Peyer's patch (tissue), 4 donors: ENCODE measurements around the gene DNAH3. TPM values are rescaled to one million over a fixed set of nuclear protein-coding genes. Genes with fewer than 3 reads are reported as not detected.
A peak's percentile ranks its signal among the peaks of the same experiment; 100 is the strongest.
"Not testable (repeated sequence)": the region's sequence is repeated elsewhere in the genome, so short reads cannot be mapped to it uniquely, and the experiment has no call there.

Source experiments
- DNase-seq, 3 donors: peaks; one replicate each; pipeline ENCODE4 v3.0.0-alpha.2; 2017 to 2019
- H3K27ac ChIP-seq, 4 donors: fragments of 200-600 bp; sonication (generic); one replicate each; pipeline ENCODE4 v1.5.1; 2016 to 2019
- H3K27me3 ChIP-seq, 2 donors: fragments of 200-600 bp; sonication (generic); one replicate each; pipeline ENCODE4 v1.5.1; 2019
- H3K36me3 ChIP-seq, 3 donors: fragments of 200-600 bp; sonication (generic); one replicate each; pipeline ENCODE4 v1.5.1; 2016 to 2019
- H3K4me1 ChIP-seq, 4 donors: fragments of 200-600 bp; sonication (generic); one replicate each; pipeline ENCODE4 v1.5.1; 2016 to 2019
- H3K4me3 ChIP-seq, 4 donors: fragments of 200-600 bp; sonication (generic); 1 replicate in 3 of 4; 2 replicates in 1 of 4; pipeline ENCODE4 v1.5.1; 2016 to 2019; ENCODE audit warnings: mild to moderate bottlenecking in 1 of 4
- H3K9me3 ChIP-seq, 4 donors: fragments of 200-600 bp; sonication (generic); one replicate each; pipeline ENCODE4 v1.5.1; 2016 to 2019; ENCODE audit warnings: mild to moderate bottlenecking in 1 of 4
- CTCF ChIP-seq, 6 experiments: fragments of 450-650 bp in 4 of 6; fragments of 200-600 bp in 2 of 6; sonication (generic) in 1 of 6; IDR thresholded peaks; one replicate each; pipeline ENCODE4 v1.5.1; 2017 to 2019; ENCODE audit warnings: antibody characterized with exemption in 6 of 6, mild to moderate bottlenecking in 3 of 6, moderate library complexity in 1 of 6
- POLR2A ChIP-seq, 2 donors: fragments of 450-650 bp; IDR thresholded peaks; one replicate each; pipeline ENCODE4 v1.5.1; 2017; ENCODE audit warnings: antibody characterized with exemption in 2 of 2, mild to moderate bottlenecking in 2 of 2, moderate library complexity in 2 of 2
- total RNA-seq, 4 donors: library from RNA; depleted of rRNA; stranded (reverse); fragments of >200 nt; gene quantifications; one replicate each; pipeline ENCODE4 v1.1.0, GENCODE V29; 2016

DNAH3 gene
- total RNA-seq, 4 donors from 2014 or later, result 2.1 to 6.7 (median 4.5) TPM

GRCh38 chr16:21053590-21053989 lies 97.1 kb downstream of the DNAH3 start:
- no peaks in the 10 kb centered on the region for H3K9me3 ChIP-seq
- H3K4me3 ChIP-seq, result no peak overlapping the region
- H3K36me3 ChIP-seq, result no peaks in the 10 kb centered on the region
- no peaks in the 10 kb centered on the region for H3K27me3 ChIP-seq
- TF ChIP-seq POLR2A (IDR thresholded peaks at IDR 0.05), result no peak
- TF ChIP-seq CTCF (IDR thresholded peaks at IDR 0.05), result no peak
- no peak for DNase-seq
- no peaks in the 10 kb centered on the region for H3K4me1 ChIP-seq
- no peak overlapping the region for H3K27ac ChIP-seq

DNA sequence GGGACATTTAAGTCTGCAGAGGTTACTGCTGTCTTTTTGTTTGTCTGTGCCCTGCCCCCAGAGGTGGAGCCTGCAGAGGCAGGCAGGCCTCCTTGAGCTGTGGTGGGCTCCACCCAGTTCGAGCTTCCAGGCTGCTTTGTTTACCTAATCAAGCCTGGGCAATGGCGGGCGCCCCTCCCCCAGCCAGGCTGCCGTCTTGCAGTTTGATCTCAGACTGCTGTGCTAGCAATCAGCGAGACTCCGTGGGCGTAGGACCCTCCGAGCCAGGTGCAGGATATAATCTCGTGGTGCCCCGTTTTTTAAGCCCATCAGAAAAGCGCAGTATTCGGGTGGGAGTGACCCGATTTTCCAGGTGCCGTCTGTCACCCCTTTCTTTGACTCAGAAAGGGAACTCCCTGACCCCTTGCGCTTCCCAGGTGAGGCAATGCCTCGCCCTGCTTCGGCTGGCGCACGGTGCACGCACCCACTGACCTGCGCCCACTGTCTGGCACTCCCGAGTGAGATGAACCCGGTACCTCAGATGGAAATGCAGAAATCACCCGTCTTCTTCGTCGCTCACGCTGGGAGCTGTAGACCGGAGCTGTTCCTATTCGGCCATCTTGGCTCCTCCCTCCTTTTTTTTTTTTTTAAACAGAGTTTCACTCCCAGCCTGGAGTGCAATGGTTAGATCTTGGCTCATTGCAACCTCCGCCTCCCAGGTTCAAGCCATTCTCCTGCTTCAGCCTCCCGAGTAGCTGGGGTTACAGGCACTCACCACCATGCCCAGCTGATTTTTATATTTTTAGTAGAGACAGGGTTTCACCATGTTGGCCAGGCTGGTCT lies 102.3 kb downstream of the DNAH3 start:
- H3K36me3 ChIP-seq, H3K9me3 ChIP-seq, H3K27ac ChIP-seq, H3K4me1 ChIP-seq, H3K27me3 ChIP-seq: not testable (repeated sequence)
- DNase-seq, result peak in 1 of 3 donors; percentile 46
- peak overlapping the region in 2 of 4 donors; percentile 47 to 53 for H3K4me3 ChIP-seq

GRCh38 chr16:21038197-21038596 lies 112.4 kb downstream of the DNAH3 start:
- H3K9me3 ChIP-seq, result no peaks in the 10 kb centered on the region
- no peak overlapping the region for H3K4me3 ChIP-seq
- no peak for TF ChIP-seq POLR2A (IDR thresholded peaks at IDR 0.05)
- TF ChIP-seq CTCF (IDR thresholded peaks at IDR 0.05), result no peak
- H3K36me3 ChIP-seq, result no peaks in the 10 kb centered on the region
- H3K27me3 ChIP-seq, result no peaks in the 10 kb centered on the region
- no peak overlapping the region for H3K27ac ChIP-seq
- DNase-seq, result no peak
- no peaks in the 10 kb centered on the region for H3K4me1 ChIP-seq

- Histone ChIP-seq H3K36me3 (no peaks in the 10 kb centered on the region), H3K9me3 (no peaks in the 10 kb centered on the region), H3K4me3 (no peak overlapping the region), H3K27me3 (no peaks in the 10 kb centered on the region), H3K27ac (no peak overlapping the region), H3K4me1 (no peaks in the 10 kb centered on the region)
- TF ChIP-seq POLR2A (IDR thresholded peaks at IDR 0.05) (no peak), CTCF (IDR thresholded peaks at IDR 0.05) (no peak)
- no peak for DNase-seq
These were observed 112.9 kb downstream of the DNAH3 start for GRCh38 chr16:21037736-21038135.

DNA sequence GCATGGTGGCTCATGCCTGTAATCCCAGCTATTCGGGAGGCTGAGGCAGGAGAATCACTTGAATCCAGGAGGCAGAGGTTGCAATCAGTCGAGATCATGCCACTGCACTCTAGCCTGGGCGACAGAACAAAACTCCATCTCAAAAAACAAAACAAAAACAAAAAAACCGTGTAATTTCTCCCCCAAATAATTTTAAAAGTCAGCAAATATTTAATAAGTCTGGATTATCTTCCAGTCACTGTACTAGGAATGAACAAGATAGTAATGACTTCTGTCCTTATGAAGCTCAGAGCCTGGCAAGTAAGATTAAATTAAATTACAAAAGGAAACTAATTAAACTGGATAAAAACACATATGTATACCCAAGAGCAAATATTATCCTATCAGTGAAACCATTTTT lies 113.5 kb downstream of the DNAH3 start:
- no peak for DNase-seq
- no peak overlapping the region for H3K27ac ChIP-seq
- H3K4me3 ChIP-seq, result no peak overlapping the region
- no peaks in the 10 kb centered on the region for H3K36me3 ChIP-seq
- H3K9me3 ChIP-seq, result no peaks in the 10 kb centered on the region
- H3K27me3 ChIP-seq, result no peaks in the 10 kb centered on the region
- no peak for TF ChIP-seq POLR2A (IDR thresholded peaks at IDR 0.05)
- H3K4me1 ChIP-seq, result no peaks in the 10 kb centered on the region

DNA sequence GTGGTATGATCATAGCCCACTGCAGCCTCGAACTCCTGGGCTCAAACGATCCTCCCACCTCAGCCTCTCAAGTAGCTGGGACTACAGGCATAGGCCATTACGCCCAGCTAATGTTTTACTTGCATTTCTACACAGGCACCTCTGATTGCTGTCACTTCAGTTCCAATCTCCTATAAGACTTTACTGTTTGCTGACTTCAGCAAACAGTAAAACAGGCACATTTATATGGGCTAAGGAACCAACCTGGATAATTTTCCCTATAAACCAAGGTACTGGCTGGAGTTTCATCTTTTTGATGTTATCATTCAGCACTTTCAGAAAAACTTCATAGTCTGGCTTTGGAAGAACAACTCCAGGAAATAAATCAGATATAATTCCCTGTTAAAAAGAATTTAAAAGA lies 114.2 kb downstream of the DNAH3 start:
- Histone ChIP-seq H3K4me3 (no peak overlapping the region), H3K4me1 (no peaks in the 10 kb centered on the region), H3K36me3 (no peaks in the 10 kb centered on the region), H3K27me3 (no peaks in the 10 kb centered on the region), H3K27ac (no peak overlapping the region), H3K9me3 (no peaks in the 10 kb centered on the region)
- DNase-seq, result no peak
- TF ChIP-seq CTCF (IDR thresholded peaks at IDR 0.05), result no peak

GRCh38 chr16:21033704-21034103 lies 116.9 kb downstream of the DNAH3 start:
- Histone ChIP-seq H3K27me3 (no peaks in the 10 kb centered on the region), H3K36me3 (no peaks in the 10 kb centered on the region), H3K4me3 (no peak overlapping the region), H3K9me3 (no peaks in the 10 kb centered on the region), H3K27ac (no peak overlapping the region), H3K4me1 (no peaks in the 10 kb centered on the region)
- DNase-seq, result no peak
- no peak for TF ChIP-seq POLR2A (IDR thresholded peaks at IDR 0.05)
- no peak for TF ChIP-seq CTCF (IDR thresholded peaks at IDR 0.05)
